H9 (cell line): Measurements from ENCODE around the gene ZBTB45. TPM values are rescaled to one million over a fixed set of nuclear protein-coding genes. Genes with fewer than 3 reads are reported as not detected.
A peak's percentile ranks its signal among the peaks of the same experiment; 100 is the strongest.

Experiments used
- DNase-seq: peaks from one replicate; pipeline ENCODE4 v3.0.0-alpha.2; 2017
- H2AFZ ChIP-seq: one replicate; pipeline ENCODE4 v1.6.1; 2013; ENCODE audit warnings: mild to moderate bottlenecking, low read length, control low read depth, moderate library complexity
- H2AK5ac ChIP-seq: 2 replicates; pipeline ENCODE4 v1.6.1; 2013; ENCODE audit warnings: low read length, control low read depth, mixed read lengths; ENCODE audit not compliant: insufficient read length
- H2BK120ac ChIP-seq: one replicate; pipeline ENCODE4 v1.6.1; 2013; ENCODE audit warnings: low read depth, mild to moderate bottlenecking, low read length, control low read depth, inconsistent platforms; ENCODE audit not compliant: poor library complexity, severe bottlenecking
- H2BK12ac ChIP-seq: 2 replicates; pipeline ENCODE4 v1.6.1; 2013; ENCODE audit warnings: low read length, control low read depth, mixed read lengths, low read depth; ENCODE audit not compliant: insufficient read length
- H2BK15ac ChIP-seq: 2 replicates; pipeline ENCODE4 v1.6.1; 2013; ENCODE audit warnings: low read depth, low read length, control low read depth
- H2BK20ac ChIP-seq: one replicate; pipeline ENCODE4 v1.6.1; 2013; ENCODE audit warnings: low read depth, mild to moderate bottlenecking, low read length, control low read depth, inconsistent platforms; ENCODE audit not compliant: poor library complexity, severe bottlenecking
- H2BK5ac ChIP-seq: 2 replicates; pipeline ENCODE4 v1.6.1; 2013; ENCODE audit warnings: low read length, control low read depth, mixed read lengths; ENCODE audit not compliant: insufficient read length
- H3K14ac ChIP-seq: 2 replicates; pipeline ENCODE4 v1.6.1; 2013; ENCODE audit warnings: low read length, control low read depth; ENCODE audit not compliant: insufficient read depth
- H3K18ac ChIP-seq: 2 replicates; pipeline ENCODE4 v1.6.1; 2013; ENCODE audit warnings: low read depth, mild to moderate bottlenecking, mixed read lengths, low read length, control low read depth; ENCODE audit not compliant: insufficient read length
- H3K23ac ChIP-seq: 2 replicates; pipeline ENCODE4 v1.6.1; 2013; ENCODE audit warnings: low read length, control low read depth, mixed read lengths, low read depth; ENCODE audit not compliant: insufficient read length
- H3K23me2 ChIP-seq: 2 replicates; pipeline ENCODE4 v1.6.1; 2013; ENCODE audit warnings: low read depth, mild to moderate bottlenecking, mixed read lengths, low read length, control low read depth; ENCODE audit not compliant: insufficient read length, poor library complexity, severe bottlenecking
- H3K27ac ChIP-seq: 2 replicates; pipeline ENCODE4 v1.5.1; 2013; ENCODE audit warnings: low read length, control low read depth, mixed read lengths, low read depth; ENCODE audit not compliant: insufficient read length
- H3K27me3 ChIP-seq: 2 replicates; pipeline ENCODE4 v1.6.1; 2013; ENCODE audit warnings: low read length, control low read depth, inconsistent platforms; ENCODE audit not compliant: insufficient read depth
- H3K4ac ChIP-seq: 2 replicates; pipeline ENCODE4 v1.6.1; 2013; ENCODE audit warnings: low read depth, mild to moderate bottlenecking, control low read depth, inconsistent platforms, low read length, moderate library complexity
- H3K4me1 ChIP-seq: 2 replicates; pipeline ENCODE4 v1.6.1; 2013; ENCODE audit warnings: low read length, control low read depth, inconsistent platforms; ENCODE audit not compliant: insufficient read depth
- H3K4me2 ChIP-seq: 2 replicates; pipeline ENCODE4 v1.6.1; 2013; ENCODE audit warnings: low read length, control low read depth, mixed read lengths; ENCODE audit not compliant: insufficient read length, insufficient read depth
- H3K56ac ChIP-seq: 2 replicates; pipeline ENCODE4 v1.6.1; 2013; ENCODE audit warnings: low read depth, mild to moderate bottlenecking, mixed read lengths, low read length, control low read depth; ENCODE audit not compliant: insufficient read length
- H3K79me1 ChIP-seq: 2 replicates; pipeline ENCODE4 v1.6.1; 2013; ENCODE audit warnings: low read depth, mild to moderate bottlenecking, moderate library complexity, low read length, control low read depth, inconsistent platforms; ENCODE audit not compliant: insufficient read depth, poor library complexity, severe bottlenecking
- H3K79me2 ChIP-seq: 2 replicates; pipeline ENCODE4 v1.6.1; 2013; ENCODE audit warnings: low read length, control low read depth, inconsistent platforms; ENCODE audit not compliant: insufficient read depth
- H3K9ac ChIP-seq: 2 replicates; pipeline ENCODE4 v1.6.1; 2013; ENCODE audit warnings: low read length, control low read depth, mixed read lengths; ENCODE audit not compliant: insufficient read length; ENCODE audit errors: extremely low read depth
- H3K9me3 ChIP-seq: one replicate; pipeline ENCODE4 v1.6.1; 2013; ENCODE audit warnings: low read depth, low read length, inconsistent platforms; ENCODE audit not compliant: control insufficient read depth
- H3T11ph ChIP-seq: one replicate; pipeline ENCODE4 v1.6.1; 2013; ENCODE audit warnings: mild to moderate bottlenecking, low read length, control low read depth, inconsistent platforms
- H4K20me1 ChIP-seq: one replicate; pipeline ENCODE4 v1.6.1; 2013; ENCODE audit not compliant: control insufficient read depth, insufficient read length, insufficient read depth
- H4K5ac ChIP-seq: 2 replicates; pipeline ENCODE4 v1.6.1; 2013; ENCODE audit warnings: low read depth, mild to moderate bottlenecking, mixed read lengths, low read length, control low read depth; ENCODE audit not compliant: insufficient read length
- H4K8ac ChIP-seq: replicated peaks from 2 replicates; pipeline ENCODE4 v1.6.1; 2013; ENCODE audit warnings: low read length, control low read depth, mixed read lengths, low read depth; ENCODE audit not compliant: insufficient read length
- H4K91ac ChIP-seq: 2 replicates; pipeline ENCODE4 v1.6.1; 2013; ENCODE audit warnings: low read depth, mild to moderate bottlenecking, moderate library complexity, mixed read lengths, low read length, control low read depth; ENCODE audit not compliant: insufficient read length
- H3K27ac Mint-ChIP-seq, 3 experiments: 2 replicates in 2 of 3; 3 replicates in 1 of 3; pipeline ENCODE4 v1.8.0; 2020 to 2021; ENCODE audit warnings: mixed read lengths in 3 of 3, mild to moderate bottlenecking in 1 of 3, moderate library complexity in 1 of 3
- H3K27me3 Mint-ChIP-seq: 2 replicates; pipeline ENCODE4 v1.8.0; 2021; ENCODE audit warnings: low read depth, mild to moderate bottlenecking, moderate library complexity, mixed read lengths
- H3K36me3 Mint-ChIP-seq, 3 experiments: 2 replicates in 2 of 3; 3 replicates in 1 of 3; pipeline ENCODE4 v1.8.0; 2020 to 2021; ENCODE audit warnings: low read depth in 3 of 3, mixed read lengths in 3 of 3; ENCODE audit not compliant: insufficient read depth in 1 of 3
- H3K4me1 Mint-ChIP-seq, 2 experiments: 2 replicates each; pipeline ENCODE4 v1.8.0; 2020; ENCODE audit warnings: mixed read lengths in 2 of 2
- H3K4me3 Mint-ChIP-seq, 2 experiments: 2 replicates in 1 of 2; 3 replicates in 1 of 2; pipeline ENCODE4 v1.8.0; 2020 to 2021; ENCODE audit warnings: mild to moderate bottlenecking in 2 of 2, mixed read lengths in 2 of 2, moderate library complexity in 1 of 2
- H3K9me3 Mint-ChIP-seq, 2 experiments: 2 replicates in 1 of 2; 3 replicates in 1 of 2; pipeline ENCODE4 v1.8.0; 2020; ENCODE audit warnings: mild to moderate bottlenecking in 2 of 2, mixed read lengths in 2 of 2, moderate library complexity in 1 of 2
- CTCF ChIP-seq: fragments of 200-600 bp; sonication (generic); conservative IDR thresholded peaks from 3 replicates; pipeline ENCODE4 v1.8.0; 2021; ENCODE audit warnings: antibody characterized with exemption, mild to moderate bottlenecking
- WGBS: extraction: QIAGEN DNeasy Blood & Tissue Kit; methylation state at CpG from one replicate; pipeline ENCODE4 v1.1.7; 2013; ENCODE audit warnings: missing lambda C conversion rate, low lambda C conversion rate, mixed read lengths; ENCODE audit not compliant: insufficient read length; ENCODE audit errors: extremely low coverage; 5-methylcytosine and 5-hydroxymethylcytosine counted together
- microRNA-seq: library from miRNA; unstranded; fragments of <30 nt; microRNA quantifications from one replicate; pipeline ENCODE4, GENCODE V29; 2020; ENCODE audit warnings: borderline microRNAs expressed
- total RNA-seq: library from RNA; stranded (reverse); gene quantifications from 2 replicates; pipeline ENCODE4 v1.2.1, GENCODE V29; 2021

ZBTB45 gene
- total RNA-seq, 1 experiment from 2014 or later, result 18.7 TPM

DNA sequence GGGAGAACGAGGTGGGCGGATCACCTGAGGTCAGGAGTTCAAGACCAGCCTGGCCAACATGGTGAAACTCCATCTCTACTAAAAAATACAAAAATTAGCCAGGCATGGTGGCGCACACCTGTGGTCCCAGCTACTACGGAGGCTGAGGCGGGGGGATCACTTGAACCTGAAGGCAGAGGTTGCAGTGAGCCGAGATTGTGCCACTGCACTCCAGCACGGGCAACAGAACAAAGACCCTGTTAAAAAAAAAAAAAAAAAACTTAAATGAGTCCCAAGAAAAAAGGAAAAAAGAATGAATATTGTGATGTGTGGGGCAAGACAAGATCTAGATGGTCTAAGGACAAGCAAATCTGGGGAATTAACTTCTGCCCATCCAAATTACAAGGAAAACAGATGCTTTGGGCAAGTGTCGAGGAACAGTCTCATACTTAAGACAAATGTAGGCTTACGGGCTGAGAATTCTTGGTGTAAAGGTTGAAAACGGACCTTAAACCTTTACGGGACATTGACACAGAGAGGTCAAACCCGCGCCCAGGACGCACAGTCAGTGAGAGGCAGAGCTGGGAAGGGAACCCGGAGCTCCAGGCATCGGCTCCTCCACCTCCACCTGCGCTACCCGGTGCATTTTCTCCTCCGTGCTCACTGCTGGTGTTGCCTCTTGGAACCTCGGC lies 53.4 kb downstream of the ZBTB45 start:
- H3K9me3 ChIP-seq, result no peaks in the 10 kb centered on the region
- H3K4me2 ChIP-seq, result peak overlapping the region; percentile 73
- no peak overlapping the region for H4K91ac ChIP-seq
- H3K36me3 Mint-ChIP-seq, result peaks cover 0 to 7% (median 2%) of the 10 kb centered on the region in 3 experiments; a peak in 3 of 7 replicates
- no peak overlapping the region for H2BK20ac ChIP-seq
- no peaks in the 10 kb centered on the region for H3K4me1 ChIP-seq
- H3K23ac ChIP-seq, result no peak overlapping the region
- H2BK12ac ChIP-seq, result no peak overlapping the region
- H3K79me2 ChIP-seq, result no peaks in the 10 kb centered on the region
- no peak overlapping the region for H3K18ac ChIP-seq
- no peaks in the 10 kb centered on the region for H3K79me1 ChIP-seq
- no peak overlapping the region for H3K56ac ChIP-seq
- no peak overlapping the region for H3K9ac ChIP-seq
- H3K9me3 Mint-ChIP-seq, result no peaks in the 10 kb centered on the region; a peak in 1 of 5 replicates
- H3K27me3 ChIP-seq, result no peaks in the 10 kb centered on the region
- H3K23me2 ChIP-seq, result no peaks in the 10 kb centered on the region
- DNase-seq, result no peak
- no peak overlapping the region for H2BK15ac ChIP-seq
- H3K14ac ChIP-seq, result no peak overlapping the region
- no peak overlapping the region for H3T11ph ChIP-seq
- no peak overlapping the region for H4K8ac ChIP-seq
- H4K20me1 ChIP-seq, result no peaks in the 10 kb centered on the region
- H3K4me1 Mint-ChIP-seq, result peaks cover 13 to 17% of the 10 kb centered on the region in 2 experiments
- peak overlapping the region; percentile 70 for H2AFZ ChIP-seq
- H3K4me3 Mint-ChIP-seq, result peak overlapping the region; percentile 79 to 84
- no peak overlapping the region for H3K27ac Mint-ChIP-seq
- no peak overlapping the region for H4K5ac ChIP-seq
- no peak overlapping the region for H3K27ac ChIP-seq
- no peak overlapping the region for H2BK5ac ChIP-seq
- peaks cover 9% of the 10 kb centered on the region for H3K27me3 Mint-ChIP-seq
- H2BK120ac ChIP-seq, result no peak overlapping the region
- no peak overlapping the region for H2AK5ac ChIP-seq
- TF ChIP-seq CTCF, result no peak
- WGBS, result no CpG with 5 or more reads among the region's 20 CpGs
- H3K4ac ChIP-seq, result no peak overlapping the region

Small RNAs within 50 kb of the gene (microRNA-seq; reads per million reads assigned to microRNA genes)
- gene MIR6807, result 0.70 reads per million

Other genes with a start within 250 kb of the ZBTB45 start
- gene ZNF8, start 240.9 kb downstream of the ZBTB45 start, total RNA-seq, result 16.9 and 17.3 TPM in 2 replicates
- gene ERVK3-1, start 214.4 kb downstream of the ZBTB45 start, total RNA-seq, result 43.6 and 43.7 TPM in 2 replicates
- 4.7 and 4.8 TPM in 2 replicates for gene ZSCAN22, start 192.8 kb downstream of the ZBTB45 start, total RNA-seq
- 17.4 and 22.2 TPM in 2 replicates for gene A1BG, start 166.3 kb downstream of the ZBTB45 start, total RNA-seq
- 2.4 TPM in 2 replicates for gene ZNF497, start 157.1 kb downstream of the ZBTB45 start, total RNA-seq
- 3.4 and 3.8 TPM in 2 replicates for gene ZNF837, start 138.8 kb downstream of the ZBTB45 start, total RNA-seq
- gene RPS5, start 132.5 kb downstream of the ZBTB45 start, total RNA-seq, result 1,400 and 1,442 TPM in 2 replicates
- gene RNF225, start 124.2 kb downstream of the ZBTB45 start, total RNA-seq, result 2.0 and 2.1 TPM in 2 replicates
- gene ZNF584, start 111.2 kb downstream of the ZBTB45 start, total RNA-seq, result 6.5 and 7.4 TPM in 2 replicates
- 0.24 and 0.42 TPM in 2 replicates for gene ZNF132, start 79.7 kb downstream of the ZBTB45 start, total RNA-seq
- 6.3 and 8.7 TPM in 2 replicates for gene ZNF324B, start 68.2 kb downstream of the ZBTB45 start, total RNA-seq
- gene ZNF324, start 52.7 kb downstream of the ZBTB45 start, total RNA-seq, result 12.7 and 14.8 TPM in 2 replicates
- 7.6 and 8.4 TPM in 2 replicates for gene ZNF446, start 43.5 kb downstream of the ZBTB45 start, total RNA-seq
- gene SLC27A5, start 7.8 kb downstream of the ZBTB45 start, total RNA-seq, result 16.7 and 17.1 TPM in 2 replicates
- gene TRIM28, start 24.3 kb upstream of the ZBTB45 start, total RNA-seq, result 1,058 and 1,084 TPM in 2 replicates
- 105 and 109 TPM in 2 replicates for gene CHMP2A, start 35.3 kb upstream of the ZBTB45 start, total RNA-seq
- 127 and 136 TPM in 2 replicates for gene UBE2M, start 38.8 kb upstream of the ZBTB45 start, total RNA-seq
- gene MZF1, start 53.5 kb upstream of the ZBTB45 start, total RNA-seq, result 23.6 and 24.2 TPM in 2 replicates